UCSD-AML1 (cell line): ENCODE results near the gene ACSS2.
A peak's percentile ranks its signal among the peaks of the same experiment; 100 is the strongest.

Experiments
- DNase-seq: peaks from one replicate; lab custom pipeline; 2025; ENCODE audit not compliant: unreplicated experiment; lab: John Stamatoyannopoulos, UW

Gene ACSS2

DNA sequence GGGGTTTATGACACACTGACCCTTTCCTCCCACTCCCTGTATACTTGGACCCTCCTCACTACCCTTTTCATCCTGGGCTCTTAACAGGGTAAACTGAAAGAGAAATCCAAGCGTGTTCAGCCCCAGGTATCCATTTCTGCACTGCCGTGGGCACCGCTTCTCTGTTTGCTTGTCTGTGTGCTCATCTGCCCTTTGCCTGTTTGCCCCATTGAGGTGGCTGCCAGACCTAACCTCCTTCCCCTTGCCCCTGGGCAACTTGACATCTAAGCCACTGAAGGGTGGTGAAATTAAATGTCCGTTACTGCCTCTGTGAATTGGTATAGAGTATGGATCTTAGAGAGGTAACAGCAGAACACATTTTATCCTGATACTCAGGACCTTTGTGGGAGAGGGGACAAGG, 38.7 kb downstream of the ACSS2 start:
- no peak for DNase-seq

DNA sequence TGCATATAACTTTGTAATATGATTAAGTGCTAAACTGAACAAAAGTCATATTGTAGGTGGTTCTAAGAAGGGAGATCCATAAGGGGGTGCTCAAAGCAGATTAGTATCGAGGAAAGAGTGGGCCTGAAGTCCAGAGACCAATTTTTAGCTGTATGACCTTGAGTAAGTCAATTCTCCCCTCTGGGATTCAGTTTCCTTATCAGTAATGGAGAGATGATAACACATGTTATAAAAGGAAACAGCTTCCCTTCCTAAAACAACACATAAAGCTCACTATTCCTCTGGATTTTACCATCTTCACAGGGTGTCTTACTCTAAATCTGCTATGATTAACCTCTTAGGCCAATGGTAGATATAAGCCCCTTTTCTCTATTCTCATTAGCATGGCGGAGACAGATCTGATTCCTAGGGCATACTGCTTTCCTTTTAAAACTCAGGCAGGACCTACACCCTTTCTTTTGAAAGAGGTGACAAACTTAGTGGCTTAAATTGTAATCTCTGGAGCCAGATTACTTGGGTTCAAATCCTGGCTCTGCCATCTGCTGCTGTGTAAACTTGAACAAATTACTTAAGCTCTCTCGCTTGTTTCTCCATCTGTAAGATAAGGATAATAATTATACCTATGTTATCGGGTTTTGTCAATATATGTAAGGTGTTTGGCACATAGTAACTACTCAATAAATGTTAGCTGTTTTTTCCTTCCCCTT, 39.5 kb downstream of the ACSS2 start:
- no peak for DNase-seq

DNA sequence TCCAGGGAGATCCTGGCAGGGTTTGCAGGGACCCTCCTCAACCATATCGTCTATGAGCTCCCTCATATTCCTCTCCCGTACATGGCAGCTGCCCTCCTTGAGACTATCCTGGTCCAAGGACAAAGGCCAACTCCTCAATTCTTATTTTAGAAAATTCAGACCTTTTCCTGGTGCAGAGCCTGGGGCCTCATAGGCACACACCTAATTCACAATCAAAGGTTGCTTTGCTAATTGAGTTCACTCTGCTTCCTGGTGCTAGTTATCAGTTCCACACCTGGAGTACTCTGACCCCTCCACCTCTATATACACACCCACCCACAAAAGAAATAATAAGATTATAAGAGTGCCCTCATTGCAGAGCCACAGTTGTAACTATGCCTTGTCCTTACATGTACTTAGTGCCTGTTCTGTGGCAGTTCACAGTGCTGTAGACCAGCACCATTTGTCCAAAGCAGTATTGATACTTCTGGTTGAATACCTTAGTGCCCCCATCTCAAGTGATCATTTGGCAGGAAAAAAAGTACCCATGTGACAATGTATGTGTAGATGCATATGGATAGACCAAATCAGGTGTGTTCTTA, 40.5 kb downstream of the ACSS2 start:
- no peak for DNase-seq

DNA sequence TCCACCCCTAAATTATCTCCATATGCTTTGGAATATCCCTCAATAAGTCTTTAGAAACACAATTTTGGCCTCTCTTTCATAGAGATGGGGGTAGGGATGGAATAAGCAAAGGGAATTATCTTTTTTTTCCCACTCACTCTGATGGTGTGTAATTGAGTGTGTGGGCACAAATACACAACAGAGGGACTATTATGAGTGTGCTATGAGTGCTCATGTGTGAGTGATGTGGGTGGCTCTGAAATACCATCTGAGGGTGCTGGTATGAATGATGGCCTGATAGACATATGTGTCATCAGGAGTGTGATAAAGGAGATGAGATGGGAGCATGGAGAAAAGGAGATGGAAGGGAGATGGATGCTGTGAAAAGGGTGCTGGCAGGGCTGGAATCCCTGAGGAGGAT, 43.6 kb downstream of the ACSS2 start:
- DNase-seq = no peak

DNA sequence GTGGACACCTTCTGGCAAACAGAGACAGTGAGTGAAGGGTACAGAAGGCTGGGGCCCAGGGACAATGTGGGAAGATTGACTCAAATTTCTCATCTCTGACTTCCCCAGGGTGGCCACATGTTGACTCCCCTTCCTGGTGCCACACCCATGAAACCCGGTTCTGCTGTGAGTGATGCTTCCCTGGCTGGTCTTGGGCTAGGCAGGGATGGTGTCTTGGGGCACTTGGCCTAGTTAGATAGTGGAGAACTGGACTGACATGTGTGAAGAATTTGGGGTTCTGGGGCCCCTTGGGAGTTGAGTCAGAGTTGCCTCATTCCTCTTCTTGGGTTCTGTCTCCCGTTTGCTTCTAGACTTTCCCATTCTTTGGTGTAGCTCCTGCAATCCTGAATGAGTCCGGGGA, 45.0 kb downstream of the ACSS2 start:
- no peak for DNase-seq

DNA sequence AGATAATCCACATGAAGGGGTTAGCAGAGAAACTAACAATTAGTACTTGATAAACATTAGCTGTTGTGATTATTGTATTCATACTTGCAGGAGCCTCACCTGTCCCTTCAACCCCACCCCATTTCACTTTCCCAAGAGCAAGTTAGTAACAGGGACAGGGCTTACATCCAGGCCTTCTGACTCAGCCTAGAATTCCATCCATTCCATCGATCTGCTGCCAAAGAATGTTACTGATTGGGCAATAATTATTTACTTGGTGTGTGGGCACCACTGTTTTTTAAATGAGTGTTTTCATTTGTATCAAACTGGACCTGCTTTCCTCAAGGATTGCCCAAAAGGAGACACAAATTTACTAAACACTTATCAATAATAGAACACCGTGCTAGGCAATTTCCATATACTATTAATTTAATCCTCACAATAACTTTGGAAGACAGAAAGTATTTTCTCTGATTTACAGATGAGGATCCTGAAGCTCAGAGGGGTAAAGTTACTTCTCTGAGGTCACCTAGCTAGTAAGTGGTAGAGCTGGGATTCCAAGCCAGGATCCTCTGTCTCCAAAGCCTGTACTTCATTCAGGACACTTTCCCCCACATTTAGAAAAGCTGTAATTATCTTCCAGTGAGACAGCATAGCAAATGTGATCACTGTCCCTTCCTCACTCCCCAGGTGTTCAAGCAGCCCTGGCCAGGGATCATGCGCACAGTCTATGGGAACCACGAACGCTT, 46.4 kb downstream of the ACSS2 start:
- no peak for DNase-seq

DNA sequence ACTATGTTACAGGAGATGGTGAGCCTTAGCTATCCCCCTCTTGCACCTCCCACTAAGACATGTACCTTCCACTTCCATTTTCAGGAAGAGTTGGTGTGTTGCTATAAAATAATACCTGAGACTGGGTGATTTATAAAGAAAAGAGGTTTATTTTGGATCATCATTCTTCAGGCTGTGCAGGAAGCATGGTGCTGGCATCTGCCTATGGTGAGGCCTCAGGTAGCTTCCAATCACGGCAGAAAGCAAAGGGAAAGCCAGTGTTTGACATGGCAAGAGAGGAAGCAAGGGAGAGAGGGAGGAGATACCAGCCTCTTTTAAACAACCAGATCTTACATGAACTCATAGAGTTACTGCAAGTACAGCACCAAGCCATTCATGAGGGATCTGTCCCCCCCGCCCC, 47.0 kb downstream of the ACSS2 start:
- no peak for DNase-seq

DNA sequence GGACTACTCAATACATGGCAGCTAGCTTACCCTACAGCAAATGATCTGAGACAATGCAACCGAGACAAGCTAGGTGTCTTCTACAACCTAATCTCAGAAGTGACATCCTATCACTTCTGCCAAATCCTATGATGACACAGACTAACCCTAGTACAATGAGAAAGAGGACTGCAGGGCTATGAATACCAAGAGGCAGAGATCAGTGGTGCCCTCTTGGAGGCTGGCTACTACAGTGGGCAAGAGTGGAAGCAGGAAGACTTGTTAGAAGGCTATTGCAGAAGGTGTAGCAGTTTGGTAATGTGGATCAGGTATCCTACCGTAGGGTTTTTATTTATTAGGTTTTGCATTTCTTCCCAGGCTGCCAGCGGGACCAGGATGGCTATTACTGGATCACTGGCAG, 48.9 kb downstream of the ACSS2 start:
- no peak for DNase-seq

DNA sequence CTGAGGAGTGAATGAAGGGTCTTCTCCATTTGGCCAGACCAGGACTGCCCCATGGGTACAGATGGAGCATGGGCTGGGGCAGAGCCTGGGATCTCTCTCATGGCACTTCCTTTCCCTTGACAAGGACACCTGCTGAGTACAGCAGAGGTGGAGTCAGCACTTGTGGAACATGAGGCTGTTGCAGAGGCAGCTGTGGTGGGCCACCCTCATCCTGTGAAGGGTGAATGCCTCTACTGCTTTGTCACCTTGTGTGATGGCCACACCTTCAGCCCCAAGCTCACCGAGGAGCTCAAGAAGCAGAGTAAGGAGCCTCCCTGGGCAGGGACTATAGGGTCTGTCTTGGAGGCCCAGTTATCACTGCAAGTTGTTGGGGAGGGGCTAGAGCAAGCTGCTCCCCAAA, 49.6 kb downstream of the ACSS2 start:
- DNase-seq = no peak

DNA sequence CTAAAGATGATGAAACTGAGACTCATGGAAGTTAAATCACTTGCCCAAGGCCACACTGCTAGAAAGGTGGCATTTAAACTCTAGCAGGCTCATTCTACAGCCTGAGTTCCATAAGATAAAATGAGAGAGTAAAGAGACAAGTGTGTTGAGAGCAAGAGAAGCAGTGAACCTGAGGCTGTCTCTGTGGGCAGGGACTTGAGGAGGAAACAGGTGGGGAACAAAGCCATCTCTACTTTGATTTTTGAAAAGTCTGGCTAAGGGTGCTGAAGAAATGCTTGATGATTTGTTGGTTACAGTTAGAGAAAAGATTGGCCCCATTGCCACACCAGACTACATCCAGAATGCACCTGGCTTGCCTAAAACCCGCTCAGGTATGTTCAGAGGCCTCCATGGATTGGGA, 50.2 kb downstream of the ACSS2 start:
- no peak for DNase-seq

DNA sequence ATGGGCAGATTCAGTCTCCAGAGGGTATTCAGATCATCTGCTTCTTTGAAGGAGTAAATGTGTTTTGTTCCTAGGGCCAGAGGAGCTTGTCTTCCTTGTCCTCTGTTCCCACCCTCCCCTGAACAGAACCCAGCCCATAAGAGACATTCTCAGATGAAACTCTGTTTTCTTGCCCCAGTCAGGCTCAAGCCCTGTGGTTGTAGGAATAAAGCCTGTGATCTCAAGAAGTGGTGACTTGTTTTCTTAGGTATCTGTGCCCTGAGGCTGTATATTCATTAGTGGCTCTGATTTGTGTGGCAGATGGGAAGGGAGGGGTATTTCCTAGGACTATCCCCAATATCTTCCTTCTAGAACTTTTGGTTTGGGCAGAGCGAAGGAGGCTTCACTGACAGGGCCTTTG, 51.3 kb downstream of the ACSS2 start:
- no peak for DNase-seq

DNA sequence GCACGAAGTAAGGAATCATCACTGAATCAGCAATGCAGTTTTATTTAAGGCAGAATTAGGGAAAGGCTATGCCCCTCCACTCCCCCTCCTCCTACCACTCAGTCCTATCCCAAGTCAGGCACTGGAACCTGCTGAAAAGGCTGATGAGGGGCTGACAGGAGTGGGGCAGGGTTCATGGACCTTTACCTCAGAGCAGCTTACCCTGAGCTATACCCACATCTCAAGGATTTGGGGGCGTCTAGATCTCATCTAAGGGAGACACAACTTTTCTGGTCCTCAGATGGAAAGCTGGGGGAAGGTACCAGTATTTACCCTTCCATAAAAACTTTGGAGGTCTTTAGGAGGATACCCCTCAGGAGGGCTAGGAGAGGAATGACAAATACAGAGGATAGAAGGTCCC, 52.0 kb downstream of the ACSS2 start:
- no peak for DNase-seq

DNA sequence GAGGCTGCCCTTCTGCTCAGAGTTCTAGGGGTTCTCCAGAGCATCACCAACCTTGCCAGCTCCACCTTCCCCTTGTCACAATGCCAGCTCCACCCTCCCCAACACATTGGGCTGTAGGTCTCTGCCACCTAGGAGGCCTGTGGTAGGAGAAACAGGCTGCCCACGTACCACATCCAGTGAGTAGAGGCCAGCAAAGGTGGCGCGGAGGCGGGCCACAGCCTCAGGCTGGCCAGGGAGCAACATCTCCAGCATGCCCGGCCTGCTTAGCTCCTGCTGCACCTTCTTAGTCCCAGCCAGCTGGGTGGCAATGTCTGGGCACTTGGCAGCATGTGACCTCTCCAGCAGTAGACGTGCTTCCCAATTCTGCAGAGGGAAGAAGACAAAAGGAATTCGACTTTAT, 55.4 kb downstream of the ACSS2 start:
- DNase-seq = no peak

DNA sequence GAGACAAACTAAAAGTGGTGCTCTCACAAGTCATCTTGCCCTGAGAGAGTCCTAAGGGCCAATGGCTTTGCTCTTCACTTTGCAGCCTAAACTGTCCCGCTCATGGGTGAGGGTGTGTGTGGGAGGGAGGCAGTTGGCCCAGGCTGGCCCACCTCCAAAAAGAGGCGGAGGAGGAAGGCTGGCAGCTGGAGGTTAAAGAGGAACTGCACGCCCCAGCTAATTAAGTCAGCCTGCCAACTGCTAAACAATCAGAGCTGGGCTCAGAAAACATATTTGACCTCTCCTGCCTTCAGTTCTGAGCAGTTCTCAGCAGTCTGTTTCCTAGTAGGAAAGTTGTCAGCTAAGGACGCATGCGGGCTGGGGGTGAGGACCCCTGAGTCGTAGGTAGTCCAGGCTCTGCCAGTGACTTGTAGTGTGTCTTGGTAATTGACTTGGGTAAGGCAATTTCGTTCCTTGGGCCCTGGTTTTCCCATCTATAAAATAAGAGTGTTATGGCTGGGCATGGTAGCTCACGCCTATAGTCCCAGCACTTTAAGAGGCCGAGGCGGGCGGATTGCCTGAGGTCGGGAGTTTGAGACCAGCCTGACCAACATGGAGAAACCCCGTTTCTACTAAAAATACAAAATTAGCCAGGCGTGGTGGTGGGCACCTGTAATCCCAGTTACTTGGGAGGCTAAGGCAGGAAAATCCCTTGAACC, 62.2 kb downstream of the ACSS2 start:
- peak; percentile 42 for DNase-seq

DNA sequence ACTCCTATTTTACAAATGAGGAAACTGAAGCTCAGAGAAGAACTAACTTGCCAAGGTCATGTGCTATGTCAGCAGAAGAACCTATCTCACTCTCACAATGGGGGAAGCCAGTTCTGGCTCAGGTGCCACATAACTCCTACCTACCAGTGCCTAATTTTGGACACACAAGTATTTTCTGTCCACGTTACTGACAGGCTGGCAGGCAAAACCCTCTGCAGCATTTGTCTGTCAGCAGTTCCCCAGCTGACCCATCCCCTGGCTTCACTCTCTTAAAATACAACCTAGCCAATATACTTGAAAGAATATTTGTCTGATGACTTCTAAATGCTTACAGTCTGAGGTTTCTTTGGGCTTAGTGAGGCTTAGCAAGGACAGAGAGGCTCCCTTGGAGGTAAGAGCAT, 63.7 kb downstream of the ACSS2 start:
- no peak for DNase-seq

DNA sequence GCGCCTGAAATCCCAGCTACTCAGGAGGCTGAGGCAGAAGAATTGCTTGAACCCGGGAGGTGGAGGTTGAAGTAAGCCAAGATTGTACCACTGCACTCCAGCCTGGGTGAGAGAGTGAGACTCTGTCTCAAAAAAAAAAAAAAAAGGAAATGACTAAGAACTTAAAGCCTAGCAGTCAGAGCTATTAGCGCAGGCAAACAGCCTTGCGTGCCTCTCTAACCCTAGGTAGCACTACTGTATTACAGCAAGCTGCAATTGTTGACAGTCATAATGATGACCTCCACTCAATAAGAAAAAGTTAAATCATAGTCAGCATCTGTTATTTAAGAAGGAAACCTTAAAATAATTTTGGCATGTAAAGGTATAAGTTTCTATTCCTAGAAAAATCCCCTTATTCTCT, 64.8 kb downstream of the ACSS2 start:
- no peak for DNase-seq

DNA sequence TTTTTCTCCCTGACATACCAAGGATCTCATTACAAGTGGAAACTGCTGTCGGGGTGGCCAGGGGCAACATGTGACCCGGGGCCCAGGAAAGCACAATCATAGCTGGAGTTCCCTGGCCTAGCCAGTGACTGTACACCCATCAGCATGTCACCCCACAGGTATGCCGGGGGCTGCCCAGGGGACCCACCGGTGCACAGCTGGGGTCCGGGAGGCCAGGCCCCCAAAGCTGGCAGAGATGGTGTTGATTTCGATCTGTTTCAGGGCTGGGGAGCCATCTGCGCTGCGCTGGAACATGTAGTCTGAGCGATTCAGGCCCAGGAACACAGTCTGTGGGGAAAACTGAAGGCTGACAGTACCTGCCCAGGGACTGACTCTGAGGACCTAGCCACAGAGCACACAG, 65.9 kb downstream of the ACSS2 start:
- DNase-seq = no peak

DNA sequence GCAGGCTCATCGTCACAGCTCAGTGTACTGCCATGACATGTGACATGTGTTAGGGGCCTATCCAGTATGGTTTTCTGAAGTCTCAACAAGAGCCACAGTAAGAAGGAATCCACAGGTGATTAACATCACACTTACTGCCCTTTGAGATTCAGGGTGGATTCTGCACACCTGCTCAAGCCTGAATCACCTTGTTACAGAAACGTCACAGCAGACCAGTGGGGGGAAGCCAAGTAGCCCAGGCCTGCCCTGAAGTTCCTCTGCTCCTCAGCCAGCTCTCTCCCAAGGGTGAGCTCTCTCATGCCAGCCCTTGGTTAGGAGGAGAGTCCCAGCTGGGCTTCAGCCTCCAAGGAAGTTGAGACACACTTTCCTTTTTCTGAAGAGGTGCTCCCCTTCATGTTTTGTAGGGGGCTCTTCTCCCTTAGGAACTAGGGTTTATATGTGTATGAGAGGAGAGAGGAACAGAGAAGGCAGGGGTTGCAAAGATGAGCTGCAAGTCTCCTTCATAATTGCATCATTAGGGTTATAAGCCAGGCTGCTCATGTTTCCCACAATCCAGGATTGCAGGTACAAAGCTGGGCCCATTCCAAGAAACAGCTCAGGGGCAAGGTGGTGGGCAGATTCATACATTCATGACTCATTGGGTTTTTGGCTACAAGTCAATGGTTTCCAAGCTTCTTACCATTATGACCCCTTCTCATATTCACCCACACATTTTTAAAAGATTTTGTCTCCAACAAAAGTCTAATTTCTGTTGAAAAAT, 67.6 kb downstream of the ACSS2 start:
- DNase-seq = no peak

DNA sequence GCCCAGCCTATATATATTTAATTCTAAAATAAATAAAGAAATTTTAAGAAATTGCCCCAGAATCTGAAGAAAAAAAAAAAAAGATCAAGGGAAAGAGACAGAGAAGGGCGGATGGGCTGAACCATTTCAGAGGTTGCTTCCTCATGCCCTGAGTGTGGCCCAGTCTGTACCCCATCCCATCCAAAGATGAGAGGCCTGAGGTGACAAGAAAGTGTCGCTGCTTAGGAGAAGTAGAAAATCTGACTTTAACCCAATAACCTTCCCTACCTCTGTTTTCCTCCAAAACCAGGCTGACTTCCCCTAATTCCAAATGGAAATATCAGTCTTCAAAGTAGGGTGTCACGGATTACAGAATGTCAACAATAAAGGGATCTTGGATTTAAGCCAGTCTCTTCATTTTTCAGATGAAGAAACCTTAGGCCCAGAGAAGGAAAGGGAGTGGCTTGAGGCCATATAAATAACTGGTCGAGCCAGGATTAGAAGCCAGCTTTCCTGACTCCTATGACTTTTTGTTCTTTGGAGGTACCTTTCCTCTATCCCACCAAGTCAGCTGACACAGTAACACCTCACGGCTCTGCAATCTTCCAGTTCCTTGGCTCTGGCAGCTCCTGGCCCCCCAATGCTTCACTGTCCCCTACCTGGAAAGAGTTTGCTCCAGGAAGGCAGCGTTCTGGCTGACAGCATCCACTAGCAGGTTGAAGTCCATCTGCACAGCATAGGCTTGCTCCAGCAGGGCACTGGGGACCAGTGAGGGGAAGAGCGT, 69.1 kb downstream of the ACSS2 start:
- no peak for DNase-seq

DNA sequence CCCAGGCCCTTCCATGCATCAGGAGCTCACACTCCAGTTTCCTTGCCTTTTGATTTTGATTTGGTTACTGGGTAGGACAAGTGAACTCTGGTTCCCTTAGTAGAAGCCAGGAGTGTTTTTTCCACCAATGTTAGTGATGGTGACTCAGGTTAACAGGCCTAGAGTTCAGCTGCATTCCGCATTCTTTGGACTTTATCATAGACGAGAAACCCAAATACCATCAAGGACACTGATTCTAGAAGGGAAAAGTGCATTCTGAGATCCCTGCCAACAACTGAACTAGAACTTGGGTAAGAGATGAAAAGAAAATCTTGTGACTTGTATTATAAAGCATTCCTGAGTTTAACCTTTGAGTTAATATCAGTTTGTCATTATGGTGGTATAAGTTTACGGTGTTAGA, 70.2 kb downstream of the ACSS2 start:
- DNase-seq = no peak

DNA sequence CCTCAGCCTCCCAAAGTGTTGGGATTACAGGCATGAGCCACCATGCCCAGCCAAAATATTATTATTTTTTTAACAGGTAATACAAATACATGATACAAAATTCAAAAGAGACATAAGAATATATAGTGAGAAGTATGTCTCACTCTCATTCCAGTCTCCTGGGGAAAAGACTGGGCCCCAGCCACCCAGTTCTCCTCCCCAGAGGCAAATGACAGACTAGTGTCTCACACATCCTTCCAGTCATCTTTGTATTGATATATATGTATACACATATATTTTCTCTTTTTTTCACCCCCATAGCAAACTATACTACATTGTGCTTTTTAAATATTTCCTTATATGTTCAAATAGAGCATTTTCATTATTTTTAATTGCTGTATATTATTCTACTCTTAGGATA, 70.9 kb downstream of the ACSS2 start:
- no peak for DNase-seq
